Liver (tissue), 3 donors: ENCODE data around the gene ZNF580.

Experiments used
- RAD21 ChIP-seq, 2 donors: IDR thresholded peaks; 2 replicates each; pipeline ENCODE4 v1.6.1; 2016; ENCODE audit warnings: antibody characterized with exemption in 2 of 2, mild to moderate bottlenecking in 2 of 2
- TAF1 ChIP-seq: conservative IDR thresholded peaks from 2 replicates; pipeline ENCODE4 v1.6.1; 2016; ENCODE audit warnings: antibody characterized with exemption, mild to moderate bottlenecking
- TF ChIP-seq, protein P1 (sequence below): fragments of 150-350 bp; IDR thresholded peaks from 2 replicates; pipeline ENCODE4 v1.5.1; 2017; ENCODE audit warnings: improper control_type of control experiment, low read depth, low read length; ENCODE audit not compliant: missing input control
- TF ChIP-seq, protein P2 (sequence below): IDR thresholded peaks from 2 replicates; pipeline ENCODE4 v1.6.1; 2016; ENCODE audit warnings: antibody characterized with exemption, mild to moderate bottlenecking
- donor health status: healthy.
- donor health status: healthy.

DNA sequence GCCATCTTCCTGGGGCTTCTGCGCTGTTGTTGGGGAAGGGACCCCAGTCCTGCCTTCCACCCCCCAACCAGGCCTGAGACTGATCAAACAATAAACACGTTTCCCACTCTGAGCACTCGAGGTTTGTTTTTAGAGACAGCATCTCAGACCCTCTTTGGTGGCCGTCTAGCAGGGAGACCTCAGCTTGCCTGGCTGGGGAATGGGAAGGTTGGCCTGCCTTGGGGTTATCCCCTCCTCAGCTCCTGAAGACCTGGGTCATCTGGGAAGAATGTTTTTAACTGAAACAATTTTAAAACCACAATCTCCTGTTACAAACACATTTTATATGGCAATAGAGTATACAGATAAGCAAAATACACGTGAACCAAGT lies 4.7 kb downstream of the ZNF580 start:
- TF ChIP-seq, protein P1, sequence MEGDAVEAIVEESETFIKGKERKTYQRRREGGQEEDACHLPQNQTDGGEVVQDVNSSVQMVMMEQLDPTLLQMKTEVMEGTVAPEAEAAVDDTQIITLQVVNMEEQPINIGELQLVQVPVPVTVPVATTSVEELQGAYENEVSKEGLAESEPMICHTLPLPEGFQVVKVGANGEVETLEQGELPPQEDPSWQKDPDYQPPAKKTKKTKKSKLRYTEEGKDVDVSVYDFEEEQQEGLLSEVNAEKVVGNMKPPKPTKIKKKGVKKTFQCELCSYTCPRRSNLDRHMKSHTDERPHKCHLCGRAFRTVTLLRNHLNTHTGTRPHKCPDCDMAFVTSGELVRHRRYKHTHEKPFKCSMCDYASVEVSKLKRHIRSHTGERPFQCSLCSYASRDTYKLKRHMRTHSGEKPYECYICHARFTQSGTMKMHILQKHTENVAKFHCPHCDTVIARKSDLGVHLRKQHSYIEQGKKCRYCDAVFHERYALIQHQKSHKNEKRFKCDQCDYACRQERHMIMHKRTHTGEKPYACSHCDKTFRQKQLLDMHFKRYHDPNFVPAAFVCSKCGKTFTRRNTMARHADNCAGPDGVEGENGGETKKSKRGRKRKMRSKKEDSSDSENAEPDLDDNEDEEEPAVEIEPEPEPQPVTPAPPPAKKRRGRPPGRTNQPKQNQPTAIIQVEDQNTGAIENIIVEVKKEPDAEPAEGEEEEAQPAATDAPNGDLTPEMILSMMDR, result no peak
- TF ChIP-seq RAD21 (IDR thresholded peaks at IDR 0.05) (no peak), TAF1 (no peak)
- TF ChIP-seq, protein P2, sequence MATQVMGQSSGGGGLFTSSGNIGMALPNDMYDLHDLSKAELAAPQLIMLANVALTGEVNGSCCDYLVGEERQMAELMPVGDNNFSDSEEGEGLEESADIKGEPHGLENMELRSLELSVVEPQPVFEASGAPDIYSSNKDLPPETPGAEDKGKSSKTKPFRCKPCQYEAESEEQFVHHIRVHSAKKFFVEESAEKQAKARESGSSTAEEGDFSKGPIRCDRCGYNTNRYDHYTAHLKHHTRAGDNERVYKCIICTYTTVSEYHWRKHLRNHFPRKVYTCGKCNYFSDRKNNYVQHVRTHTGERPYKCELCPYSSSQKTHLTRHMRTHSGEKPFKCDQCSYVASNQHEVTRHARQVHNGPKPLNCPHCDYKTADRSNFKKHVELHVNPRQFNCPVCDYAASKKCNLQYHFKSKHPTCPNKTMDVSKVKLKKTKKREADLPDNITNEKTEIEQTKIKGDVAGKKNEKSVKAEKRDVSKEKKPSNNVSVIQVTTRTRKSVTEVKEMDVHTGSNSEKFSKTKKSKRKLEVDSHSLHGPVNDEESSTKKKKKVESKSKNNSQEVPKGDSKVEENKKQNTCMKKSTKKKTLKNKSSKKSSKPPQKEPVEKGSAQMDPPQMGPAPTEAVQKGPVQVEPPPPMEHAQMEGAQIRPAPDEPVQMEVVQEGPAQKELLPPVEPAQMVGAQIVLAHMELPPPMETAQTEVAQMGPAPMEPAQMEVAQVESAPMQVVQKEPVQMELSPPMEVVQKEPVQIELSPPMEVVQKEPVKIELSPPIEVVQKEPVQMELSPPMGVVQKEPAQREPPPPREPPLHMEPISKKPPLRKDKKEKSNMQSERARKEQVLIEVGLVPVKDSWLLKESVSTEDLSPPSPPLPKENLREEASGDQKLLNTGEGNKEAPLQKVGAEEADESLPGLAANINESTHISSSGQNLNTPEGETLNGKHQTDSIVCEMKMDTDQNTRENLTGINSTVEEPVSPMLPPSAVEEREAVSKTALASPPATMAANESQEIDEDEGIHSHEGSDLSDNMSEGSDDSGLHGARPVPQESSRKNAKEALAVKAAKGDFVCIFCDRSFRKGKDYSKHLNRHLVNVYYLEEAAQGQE, result no peak
